ENCODE results near the gene CD177. TPM values are rescaled to one million over a fixed set of nuclear protein-coding genes. Genes with fewer than 3 reads are reported as not detected.

CD177 gene, protein sequence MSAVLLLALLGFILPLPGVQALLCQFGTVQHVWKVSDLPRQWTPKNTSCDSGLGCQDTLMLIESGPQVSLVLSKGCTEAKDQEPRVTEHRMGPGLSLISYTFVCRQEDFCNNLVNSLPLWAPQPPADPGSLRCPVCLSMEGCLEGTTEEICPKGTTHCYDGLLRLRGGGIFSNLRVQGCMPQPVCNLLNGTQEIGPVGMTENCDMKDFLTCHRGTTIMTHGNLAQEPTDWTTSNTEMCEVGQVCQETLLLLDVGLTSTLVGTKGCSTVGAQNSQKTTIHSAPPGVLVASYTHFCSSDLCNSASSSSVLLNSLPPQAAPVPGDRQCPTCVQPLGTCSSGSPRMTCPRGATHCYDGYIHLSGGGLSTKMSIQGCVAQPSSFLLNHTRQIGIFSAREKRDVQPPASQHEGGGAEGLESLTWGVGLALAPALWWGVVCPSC
- 1 to 10 TPM in 1 of 4 donors, under 1 TPM in 3; 0.42 to 4.3 (median 0.74) TPM for total RNA-seq

DNA sequence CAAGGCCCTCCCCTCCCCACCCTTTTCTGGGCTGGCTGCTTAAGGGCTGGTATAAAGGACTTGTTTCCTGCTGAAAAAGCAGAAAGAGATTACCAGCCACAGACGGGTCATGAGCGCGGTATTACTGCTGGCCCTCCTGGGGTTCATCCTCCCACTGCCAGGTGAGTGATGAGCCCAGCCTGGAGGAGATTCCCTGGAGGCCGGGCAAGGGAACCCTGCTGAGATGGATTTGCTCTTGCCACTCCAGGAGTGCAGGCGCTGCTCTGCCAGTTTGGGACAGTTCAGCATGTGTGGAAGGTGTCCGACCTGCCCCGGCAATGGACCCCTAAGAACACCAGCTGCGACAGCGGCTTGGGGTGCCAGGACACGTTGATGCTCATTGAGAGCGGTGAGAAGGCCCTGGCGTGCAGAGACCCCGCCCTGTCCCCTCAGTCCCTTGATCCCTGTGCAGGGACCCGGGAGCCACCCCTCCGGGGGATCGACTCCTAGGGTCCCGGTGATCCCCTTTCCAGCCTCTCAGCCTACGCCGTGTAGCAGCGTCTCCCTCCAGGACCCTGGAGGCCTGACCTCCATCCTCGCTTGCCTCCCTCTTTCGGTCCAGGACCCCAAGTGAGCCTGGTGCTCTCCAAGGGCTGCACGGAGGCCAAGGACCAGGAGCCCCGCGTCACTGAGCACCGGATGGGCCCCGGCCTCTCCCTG, at the start of gene CD177:
Gene CD177 (plus strand): TSS at position 81 of the 699 bp plus-strand sequence. CDS start 29 bp downstream, at position 110.
- Histone ChIP-seq H3K27me3 (peaks cover 0 to 29% (median 1%) of the 10 kb centered on the region in 4 donors), H3K4me3 (peak within 1 kb of the TSS in 1 of 4 donors; percentile 5), H3K27ac (replicated peaks in 1 of 4) (no peak within 1 kb of the TSS), H3K9me3 (no peaks in the 10 kb centered on the region), H3K4me1 (peaks cover 0 to 7% (median 3%) of the 10 kb centered on the region in 4 donors), H3K36me3 (no peaks in the 10 kb centered on the region)
- TF ChIP-seq POLR2A (IDR thresholded peaks at IDR 0.05; ENCODE audit: low read depth) (no peak), POLR2AphosphoS5 (IDR thresholded peaks at IDR 0.05) (no peak), EP300 (IDR thresholded peaks at IDR 0.05) (no peak)
- TF ChIP-seq, protein P1, sequence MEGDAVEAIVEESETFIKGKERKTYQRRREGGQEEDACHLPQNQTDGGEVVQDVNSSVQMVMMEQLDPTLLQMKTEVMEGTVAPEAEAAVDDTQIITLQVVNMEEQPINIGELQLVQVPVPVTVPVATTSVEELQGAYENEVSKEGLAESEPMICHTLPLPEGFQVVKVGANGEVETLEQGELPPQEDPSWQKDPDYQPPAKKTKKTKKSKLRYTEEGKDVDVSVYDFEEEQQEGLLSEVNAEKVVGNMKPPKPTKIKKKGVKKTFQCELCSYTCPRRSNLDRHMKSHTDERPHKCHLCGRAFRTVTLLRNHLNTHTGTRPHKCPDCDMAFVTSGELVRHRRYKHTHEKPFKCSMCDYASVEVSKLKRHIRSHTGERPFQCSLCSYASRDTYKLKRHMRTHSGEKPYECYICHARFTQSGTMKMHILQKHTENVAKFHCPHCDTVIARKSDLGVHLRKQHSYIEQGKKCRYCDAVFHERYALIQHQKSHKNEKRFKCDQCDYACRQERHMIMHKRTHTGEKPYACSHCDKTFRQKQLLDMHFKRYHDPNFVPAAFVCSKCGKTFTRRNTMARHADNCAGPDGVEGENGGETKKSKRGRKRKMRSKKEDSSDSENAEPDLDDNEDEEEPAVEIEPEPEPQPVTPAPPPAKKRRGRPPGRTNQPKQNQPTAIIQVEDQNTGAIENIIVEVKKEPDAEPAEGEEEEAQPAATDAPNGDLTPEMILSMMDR (IDR thresholded peaks at IDR 0.05), result no peak
- intact Hi-C loops (cut with DNase I), result no loop called here
- no CpG with 5 or more reads among the region's 27 CpGs for WGBS
- no peak for DNase-seq (ENCODE audit: extremely low spot score)

DNA sequence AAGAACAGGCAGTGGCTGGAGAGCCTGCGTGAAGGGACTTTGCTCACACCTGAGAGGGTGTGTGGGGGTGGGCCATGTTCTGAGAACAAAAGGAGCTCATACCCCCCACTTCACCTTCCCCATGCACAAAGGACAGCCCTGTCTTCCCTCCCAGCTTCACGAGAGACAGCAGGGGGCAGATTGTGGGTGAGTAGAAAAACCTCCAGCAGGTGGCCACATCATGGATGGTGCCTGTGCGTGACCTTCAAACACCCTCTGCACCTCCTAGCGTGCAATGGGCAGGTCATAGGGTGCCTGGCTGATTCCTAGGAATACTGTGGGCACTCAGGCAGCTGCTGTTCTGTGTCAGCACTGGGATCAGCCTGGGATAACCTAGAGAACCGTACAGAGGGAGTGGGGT, 47.8 kb upstream of the CD177 start:
- TF ChIP-seq EP300 (IDR thresholded peaks at IDR 0.05) (no peak), POLR2A (IDR thresholded peaks at IDR 0.05; ENCODE audit: low read depth) (no peak), POLR2AphosphoS5 (IDR thresholded peaks at IDR 0.05) (no peak)
- TF ChIP-seq, protein P1 (IDR thresholded peaks at IDR 0.05), result no peak
- WGBS, result 69% methylated on average over 5 of the region's 5 CpGs
- H3K27me3 ChIP-seq, result peaks cover 0 to 9% (median 0%) of the 10 kb centered on the region in 4 donors
- H3K4me1 ChIP-seq, result no peaks in the 10 kb centered on the region
- DNase-seq (ENCODE audit: extremely low spot score), result no peak
- peaks cover 0 to 4% (median 0%) of the 10 kb centered on the region in 4 donors for H3K9me3 ChIP-seq
- intact Hi-C loops (cut with DNase I), result no loop called here
- no peaks in the 10 kb centered on the region for H3K36me3 ChIP-seq
- no peak overlapping the region for H3K4me3 ChIP-seq
- H3K27ac ChIP-seq (replicated peaks in 1 of 4), result no peak overlapping the region

DNA sequence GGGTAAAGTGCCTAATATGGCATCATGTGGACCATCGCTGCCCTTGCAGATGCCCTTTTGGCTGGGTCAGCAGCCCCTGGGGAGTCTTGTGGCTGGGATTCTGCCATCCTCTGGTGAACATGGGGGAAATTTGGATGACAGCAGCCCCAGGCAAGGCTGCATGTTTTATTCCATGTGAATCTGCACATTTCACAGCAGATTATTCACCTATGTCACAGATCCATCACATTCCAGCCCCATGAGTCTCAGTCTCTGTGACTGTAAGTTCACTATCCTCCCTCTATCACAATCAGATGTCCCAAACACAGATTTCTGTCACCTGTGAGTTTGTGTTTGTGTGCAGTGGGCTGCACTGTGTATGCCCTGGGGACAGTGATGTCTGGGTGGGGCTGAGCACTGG, 47.4 kb upstream of the CD177 start:
- H3K4me1 ChIP-seq, result no peaks in the 10 kb centered on the region

DNA sequence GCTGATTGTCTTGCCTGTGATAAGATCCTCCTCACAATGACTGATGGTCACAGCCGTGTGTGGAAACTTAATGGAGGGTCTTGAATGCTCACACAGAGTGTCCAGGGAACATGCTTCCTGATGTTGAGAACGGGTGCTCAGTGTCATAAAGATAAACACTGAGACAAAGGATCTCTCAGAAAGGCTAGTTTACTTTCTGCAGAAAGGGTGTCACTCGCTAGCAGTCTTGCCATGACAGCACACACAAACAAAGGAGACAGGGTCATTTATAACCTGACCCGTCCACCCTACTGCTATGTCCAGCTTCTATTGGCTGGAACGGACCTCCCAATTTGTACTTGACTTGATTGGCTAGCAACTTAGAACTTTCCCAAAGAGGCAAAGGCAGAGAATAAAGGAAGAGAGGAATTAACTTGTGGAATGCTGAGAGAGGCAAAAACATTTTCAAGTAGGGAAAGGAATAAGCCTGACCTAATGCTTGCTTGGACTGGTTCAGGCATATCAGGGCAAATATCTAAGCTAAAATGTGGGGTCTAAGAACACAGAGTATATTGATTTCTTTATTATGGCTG, 45.2 kb upstream of the CD177 start:
- intact Hi-C loops (cut with DNase I), result no loop called here
- no peaks in the 10 kb centered on the region for H3K4me1 ChIP-seq
- no peaks in the 10 kb centered on the region for H3K36me3 ChIP-seq
- H3K27me3 ChIP-seq, result peaks cover 0 to 12% (median 0%) of the 10 kb centered on the region in 4 donors
- H3K4me3 ChIP-seq, result no peak overlapping the region
- 33% methylated on average over 5 of the region's 5 CpGs for WGBS
- peak; percentile 62 for DNase-seq (ENCODE audit: extremely low spot score)
- TF ChIP-seq POLR2A (IDR thresholded peaks at IDR 0.05; ENCODE audit: low read depth), result no peak
- TF ChIP-seq, protein P1 (IDR thresholded peaks at IDR 0.05), result no peak
- TF ChIP-seq EP300 (IDR thresholded peaks at IDR 0.05), result no peak
- no peak for TF ChIP-seq POLR2AphosphoS5 (IDR thresholded peaks at IDR 0.05)
- H3K9me3 ChIP-seq, result peaks cover 0 to 4% (median 0%) of the 10 kb centered on the region in 4 donors
- no peak overlapping the region for H3K27ac ChIP-seq (replicated peaks in 1 of 4)

More for the DNA sequence above, 47.4 kb upstream of the CD177 start:
- Histone ChIP-seq H3K27me3 (peaks cover 0 to 12% (median 0%) of the 10 kb centered on the region in 4 donors), H3K27ac (replicated peaks in 1 of 4) (no peak overlapping the region), H3K36me3 (no peaks in the 10 kb centered on the region), H3K4me3 (no peak overlapping the region), H3K9me3 (peaks cover 0 to 4% (median 0%) of the 10 kb centered on the region in 4 donors)
- no peak for TF ChIP-seq POLR2AphosphoS5 (IDR thresholded peaks at IDR 0.05)
- no peak for TF ChIP-seq POLR2A (IDR thresholded peaks at IDR 0.05; ENCODE audit: low read depth)
- intact Hi-C loops (cut with DNase I), result no loop called here
- 67% methylated on average over 1 of the region's 1 CpG for whole genome bisulfite sequencing
- no peak for DNase-seq (ENCODE audit: extremely low spot score)
